ENCODE data around the gene PCDHA9.
"Not testable (repeated sequence)": the region's sequence is repeated elsewhere in the genome, so short reads cannot be mapped to it uniquely, and the experiment has no call there.

GRCh38 chr5:140802381-140802780 lies 45.8 kb upstream of the PCDHA9 start:
- TF ChIP-seq POLR2AphosphoS5 (IDR thresholded peaks at IDR 0.05; ENCODE audit: borderline replicate concordance, low read depth, low read length); EZH2 (IDR thresholded peaks at IDR 0.05): not testable (repeated sequence)

Measured in SK-N-MC (cell line).